Natural killer cell (primary cell): ENCODE data around the gene COX14. TPM values are rescaled to one million over a fixed set of nuclear protein-coding genes. Genes with fewer than 3 reads are reported as not detected.

ENCODE experiments used
- ATAC-seq, 3 donors: fragments of 150-1000 bp in 2 of 3; fragments of 200-7000 bp in 1 of 3; cut with Tn5 transposase; 1 replicate in 1 of 3; 2 replicates in 2 of 3; pipeline ENCODE4 v1.10.0; 2021; ENCODE audit warnings: mild to moderate bottlenecking in 2 of 3, moderate library complexity in 2 of 3
- DNase-seq, 2 donors: peaks; one replicate each; pipeline versions ENCODE4 v3.0.0 to v3.0.0-alpha.2; 2013 to 2021; ENCODE audit warnings: mixed read lengths in 1 of 2
- H3K27ac ChIP-seq: one replicate; pipeline ENCODE4 v1.5.1; 2013; ENCODE audit warnings: mild to moderate bottlenecking, low read length
- H3K27me3 ChIP-seq: one replicate; pipeline ENCODE4 v1.6.1; 2013; ENCODE audit warnings: low read length; ENCODE audit not compliant: control insufficient read depth, insufficient read depth
- H3K36me3 ChIP-seq: one replicate; pipeline ENCODE4 v1.6.1; 2013; ENCODE audit warnings: low read length; ENCODE audit not compliant: control insufficient read depth, insufficient read depth
- H3K4me1 ChIP-seq: one replicate; pipeline ENCODE4 v1.6.1; 2013; ENCODE audit warnings: low read length; ENCODE audit not compliant: control insufficient read depth, insufficient read depth
- H3K4me3 ChIP-seq: one replicate; pipeline ENCODE4 v1.5.1; 2013; ENCODE audit warnings: low read length
- H3K9me3 ChIP-seq: one replicate; pipeline ENCODE4 v1.6.1; 2013; ENCODE audit warnings: low read length; ENCODE audit not compliant: control insufficient read depth, insufficient read depth
- H3K27ac Mint-ChIP-seq, 2 donors: one replicate each; pipeline ENCODE4 v1.8.0; 2022; ENCODE audit warnings: mild to moderate bottlenecking in 2 of 2, mixed read lengths in 2 of 2, moderate library complexity in 1 of 2
- H3K27me3 Mint-ChIP-seq, 2 donors: one replicate each; pipeline ENCODE4 v1.8.0; 2022; ENCODE audit warnings: low read depth in 2 of 2, mixed read lengths in 2 of 2
- H3K36me3 Mint-ChIP-seq: one replicate; pipeline ENCODE4 v1.8.0; 2022; ENCODE audit warnings: mixed read lengths
- H3K4me1 Mint-ChIP-seq, 2 donors: one replicate each; pipeline ENCODE4 v1.8.0; 2022; ENCODE audit warnings: mixed read lengths in 2 of 2
- H3K4me3 Mint-ChIP-seq: one replicate; pipeline ENCODE4 v1.8.0; 2022; ENCODE audit warnings: mild to moderate bottlenecking, moderate library complexity, mixed read lengths
- H3K9me3 Mint-ChIP-seq, 2 donors: one replicate each; pipeline ENCODE4 v1.8.0; 2022; ENCODE audit warnings: mixed read lengths in 2 of 2
- WGBS: methylation state at CpG from one replicate; pipeline ENCODE4 v1.1.7; 2013; ENCODE audit warnings: missing lambda C conversion rate; ENCODE audit not compliant: insufficient coverage; 5-methylcytosine and 5-hydroxymethylcytosine counted together
- intact Hi-C: fragments of 100-400 bp; cut with micrococcal nuclease; formaldehyde crosslinking; loops from one replicate; pipeline ENCODE4 v1.14.2; 2022
- total RNA-seq, 4 donors: library from RNA; stranded (reverse); fragments of 120-200 nt in 1 of 4; gene quantifications; one replicate each; pipeline versions ENCODE4 v1.2.3 to v1.2.4, GENCODE V29; 2013 to 2022
- TF ChIP-seq, protein P1 (sequence below): fragments of 200-600 bp; IDR thresholded peaks from one replicate; pipeline ENCODE4 v1.8.0; 2022; ENCODE audit warnings: antibody characterized with exemption

COX14 gene
- total RNA-seq, 3 donors from 2014 or later (not counting 1 experiment from before 2014, with no cell fraction given): 32.8 to 42.6 (median 36.7) TPM

DNA sequence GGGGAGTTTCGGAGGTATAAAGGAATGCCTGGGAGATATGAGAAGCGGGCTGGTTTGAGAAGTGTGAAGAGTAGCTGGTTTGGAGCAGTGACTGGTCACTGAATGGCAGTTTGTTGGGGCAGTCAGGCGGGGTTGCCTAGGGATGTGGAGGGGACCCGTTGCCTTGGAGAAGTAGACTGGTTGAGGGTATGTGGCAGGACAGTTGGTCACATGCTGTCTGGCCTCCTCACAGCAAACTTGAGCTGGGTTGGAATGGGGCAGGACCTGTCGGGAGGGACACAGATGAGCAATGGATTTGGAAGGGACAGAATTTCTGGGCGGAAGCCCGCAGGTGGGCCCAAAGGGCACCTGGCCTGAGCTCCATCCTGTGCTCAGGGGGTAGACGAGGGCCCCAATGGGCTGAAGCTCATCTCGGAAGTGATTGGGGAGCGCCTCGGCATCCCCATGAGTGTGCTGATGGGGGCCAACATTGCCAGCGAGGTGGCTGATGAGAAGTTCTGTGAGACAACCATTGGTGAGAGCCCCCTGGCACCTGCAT is 6.1 kb upstream of the COX14 start:
- H3K4me1 ChIP-seq: peaks cover 9% of the 10 kb centered on the region
- TF ChIP-seq, protein P1, sequence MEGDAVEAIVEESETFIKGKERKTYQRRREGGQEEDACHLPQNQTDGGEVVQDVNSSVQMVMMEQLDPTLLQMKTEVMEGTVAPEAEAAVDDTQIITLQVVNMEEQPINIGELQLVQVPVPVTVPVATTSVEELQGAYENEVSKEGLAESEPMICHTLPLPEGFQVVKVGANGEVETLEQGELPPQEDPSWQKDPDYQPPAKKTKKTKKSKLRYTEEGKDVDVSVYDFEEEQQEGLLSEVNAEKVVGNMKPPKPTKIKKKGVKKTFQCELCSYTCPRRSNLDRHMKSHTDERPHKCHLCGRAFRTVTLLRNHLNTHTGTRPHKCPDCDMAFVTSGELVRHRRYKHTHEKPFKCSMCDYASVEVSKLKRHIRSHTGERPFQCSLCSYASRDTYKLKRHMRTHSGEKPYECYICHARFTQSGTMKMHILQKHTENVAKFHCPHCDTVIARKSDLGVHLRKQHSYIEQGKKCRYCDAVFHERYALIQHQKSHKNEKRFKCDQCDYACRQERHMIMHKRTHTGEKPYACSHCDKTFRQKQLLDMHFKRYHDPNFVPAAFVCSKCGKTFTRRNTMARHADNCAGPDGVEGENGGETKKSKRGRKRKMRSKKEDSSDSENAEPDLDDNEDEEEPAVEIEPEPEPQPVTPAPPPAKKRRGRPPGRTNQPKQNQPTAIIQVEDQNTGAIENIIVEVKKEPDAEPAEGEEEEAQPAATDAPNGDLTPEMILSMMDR: no peak
- peaks cover 0 to 3% of the 10 kb centered on the region in 2 donors for H3K27me3 Mint-ChIP-seq
- H3K27ac Mint-ChIP-seq: no peak overlapping the region
- no peak overlapping the region for H3K27ac ChIP-seq
- no peak overlapping the region for H3K4me3 Mint-ChIP-seq
- H3K36me3 Mint-ChIP-seq: no peaks in the 10 kb centered on the region
- H3K9me3 ChIP-seq: no peaks in the 10 kb centered on the region
- intact Hi-C loops: no loop called here
- H3K36me3 ChIP-seq: peaks cover 5% of the 10 kb centered on the region
- no peak for DNase-seq
- ATAC-seq: no peak
- H3K4me3 ChIP-seq: no peak overlapping the region
- H3K4me1 Mint-ChIP-seq: peaks cover 0 to 5% of the 10 kb centered on the region in 2 donors
- 92% methylated on average over 12 of the region's 12 CpGs for WGBS
- H3K27me3 ChIP-seq: no peaks in the 10 kb centered on the region
- H3K9me3 Mint-ChIP-seq: no peaks in the 10 kb centered on the region

DNA sequence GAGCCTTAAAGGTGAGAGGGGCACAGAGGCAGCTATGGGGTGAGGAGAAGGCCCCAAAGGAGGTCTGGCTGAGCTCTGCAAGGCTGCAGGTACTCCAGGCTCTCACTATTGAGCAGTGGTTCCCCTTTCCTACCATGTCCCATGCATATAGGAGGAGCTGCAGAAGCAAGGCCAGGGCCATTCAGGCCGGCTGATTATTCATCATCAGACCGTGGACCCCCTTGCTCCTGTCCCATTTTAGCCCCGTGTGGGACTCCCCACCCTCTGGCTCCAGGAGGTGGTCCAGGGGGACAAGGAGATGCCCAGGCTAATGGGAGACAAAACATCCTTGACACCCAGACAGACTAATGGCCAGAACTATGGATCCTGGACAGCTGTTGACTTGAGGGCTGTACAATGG is 5.1 kb upstream of the COX14 start:
- Mint-ChIP-seq H3K4me1 (peaks cover 5 to 9% of the 10 kb centered on the region in 2 donors), H3K27me3 (peaks cover 0 to 3% of the 10 kb centered on the region in 2 donors), H3K4me3 (no peak overlapping the region), H3K27ac (no peak overlapping the region), H3K9me3 (no peaks in the 10 kb centered on the region), H3K36me3 (no peaks in the 10 kb centered on the region)
- no peak overlapping the region for H3K4me3 ChIP-seq
- peaks cover 14% of the 10 kb centered on the region for H3K4me1 ChIP-seq
- no peak overlapping the region for H3K27ac ChIP-seq
- no peak for ATAC-seq
- H3K27me3 ChIP-seq: no peaks in the 10 kb centered on the region
- H3K36me3 ChIP-seq: no peaks in the 10 kb centered on the region
- no peak for DNase-seq
- 69% methylated on average over 3 of the region's 3 CpGs for WGBS
- TF ChIP-seq, protein P1: no peak
- H3K9me3 ChIP-seq: no peaks in the 10 kb centered on the region
- intact Hi-C loops: no loop called here

DNA sequence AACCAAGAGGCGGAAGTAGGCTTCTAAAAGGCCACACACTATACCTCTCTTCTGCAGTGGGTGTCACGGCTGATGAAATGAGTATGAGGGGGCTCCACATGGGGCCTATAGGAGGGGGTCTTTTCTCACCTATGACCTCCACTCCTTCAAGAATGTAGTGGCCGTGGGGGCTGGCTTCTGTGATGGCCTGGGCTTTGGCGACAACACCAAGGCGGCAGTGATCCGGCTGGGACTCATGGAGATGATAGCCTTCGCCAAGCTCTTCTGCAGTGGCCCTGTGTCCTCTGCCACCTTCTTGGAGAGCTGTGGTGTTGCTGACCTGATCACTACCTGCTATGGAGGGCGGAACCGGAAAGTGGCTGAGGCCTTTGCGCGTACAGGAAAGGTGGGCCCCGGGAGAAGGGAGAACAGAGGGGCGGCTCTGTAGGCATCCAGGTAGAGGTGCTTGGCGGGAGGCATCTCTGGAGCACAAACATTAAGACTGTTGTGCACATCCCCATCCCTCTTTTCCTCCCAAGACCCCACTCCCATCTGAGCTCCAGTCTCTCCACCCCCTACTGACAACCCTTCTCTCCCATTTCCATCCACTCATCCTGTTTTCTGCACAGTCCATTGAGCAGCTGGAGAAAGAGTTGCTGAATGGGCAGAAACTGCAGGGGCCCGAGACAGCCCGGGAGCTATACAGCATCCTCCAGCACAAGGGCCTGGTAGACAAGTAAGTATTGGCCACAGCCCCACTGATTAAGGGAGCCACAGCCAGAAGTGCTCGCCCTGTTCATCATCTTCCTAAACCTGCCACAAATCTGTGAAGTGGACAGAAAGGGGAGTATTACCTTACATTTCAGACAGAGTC is 4.4 kb upstream of the COX14 start:
- H3K9me3 Mint-ChIP-seq: no peaks in the 10 kb centered on the region
- H3K27ac ChIP-seq: no peak overlapping the region
- DNase-seq (no peak), ATAC-seq (no peak)
- 93% methylated on average over 14 of the region's 17 CpGs for WGBS
- no peaks in the 10 kb centered on the region for H3K36me3 Mint-ChIP-seq
- TF ChIP-seq, protein P1: no peak
- H3K27me3 ChIP-seq: no peaks in the 10 kb centered on the region
- H3K4me1 Mint-ChIP-seq: peaks cover 9 to 10% of the 10 kb centered on the region in 2 donors
- H3K27me3 Mint-ChIP-seq: peaks cover 0 to 3% of the 10 kb centered on the region in 2 donors
- H3K27ac Mint-ChIP-seq: no peak overlapping the region
- intact Hi-C loops: no loop called here
- no peak overlapping the region for H3K4me3 ChIP-seq
- peaks cover 14% of the 10 kb centered on the region for H3K4me1 ChIP-seq
- H3K36me3 ChIP-seq: no peaks in the 10 kb centered on the region
- no peak overlapping the region for H3K4me3 Mint-ChIP-seq
- H3K9me3 ChIP-seq: no peaks in the 10 kb centered on the region
